K562 treated with DMSO at 1 percent for 24 hours (cell line): ENCODE measurements around the gene GCAT. TPM values are rescaled to one million over a fixed set of nuclear protein-coding genes. Genes with fewer than 3 reads are reported as not detected.

Experiments used
- total RNA-seq: library from RNA; unstranded; fragments of 300-600 nt; gene quantifications from 2 replicates; pipeline ENCODE4 v1.2.3, GENCODE V29; 2022; ENCODE audit warnings: low read depth; ENCODE audit not compliant: insufficient read depth

Gene GCAT
- total RNA-seq, result 93.3 and 95.3 TPM in 2 replicates

DNA sequence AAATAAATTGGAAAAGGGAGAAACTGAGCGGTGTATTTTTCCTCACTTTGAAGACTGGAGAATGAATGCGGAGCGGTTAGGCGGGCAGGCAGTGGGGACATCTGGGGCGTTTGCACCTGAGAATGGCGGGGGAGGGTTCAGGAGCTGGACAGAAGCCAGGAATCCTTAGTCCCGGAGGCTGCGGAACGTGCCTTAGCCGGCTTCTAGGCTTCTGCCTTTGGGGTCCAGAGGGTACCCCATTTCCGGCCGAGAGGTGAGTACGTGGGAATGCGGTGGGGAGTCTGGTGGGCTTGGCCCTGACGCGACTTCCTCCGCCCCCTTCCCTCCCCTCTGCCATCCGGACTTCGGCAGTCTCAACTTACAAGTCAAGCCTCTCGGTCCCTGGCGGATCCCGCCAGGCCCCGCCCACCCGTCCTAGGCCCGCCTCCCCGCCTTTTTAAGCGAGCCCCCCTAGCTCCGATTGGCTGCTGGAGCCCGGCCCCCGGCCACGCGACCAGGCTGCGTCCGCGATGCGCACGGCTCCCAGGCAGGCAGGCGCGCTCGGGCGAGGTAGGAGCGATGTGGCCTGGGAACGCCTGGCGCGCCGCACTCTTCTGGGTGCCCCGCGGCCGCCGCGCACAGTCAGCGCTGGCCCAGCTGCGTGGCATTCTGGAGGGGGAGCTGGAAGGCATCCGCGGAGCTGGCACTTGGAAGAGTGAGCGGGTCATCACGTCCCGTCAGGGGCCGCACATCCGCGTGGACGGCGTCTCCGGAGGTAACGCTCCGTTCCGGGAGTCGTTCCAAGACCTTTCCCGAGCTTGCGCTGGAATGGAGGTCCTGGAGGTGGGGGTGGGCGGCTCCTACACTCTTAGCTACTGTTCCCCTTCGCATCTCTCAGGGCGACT, at the start of gene GCAT:
GCAT (plus strand) TSS at position 525 of the 884 bp plus-strand sequence; CDS start at position 559, 34 bp downstream.

GRCh38 chr22:37823134-37823985, 15.6 kb downstream of the GCAT start, which contains the start of gene GALR3:
Gene GALR3 (plus strand): TSS chr22:37823382. CDS start chr22:37823407, 25 bp downstream.

DNA sequence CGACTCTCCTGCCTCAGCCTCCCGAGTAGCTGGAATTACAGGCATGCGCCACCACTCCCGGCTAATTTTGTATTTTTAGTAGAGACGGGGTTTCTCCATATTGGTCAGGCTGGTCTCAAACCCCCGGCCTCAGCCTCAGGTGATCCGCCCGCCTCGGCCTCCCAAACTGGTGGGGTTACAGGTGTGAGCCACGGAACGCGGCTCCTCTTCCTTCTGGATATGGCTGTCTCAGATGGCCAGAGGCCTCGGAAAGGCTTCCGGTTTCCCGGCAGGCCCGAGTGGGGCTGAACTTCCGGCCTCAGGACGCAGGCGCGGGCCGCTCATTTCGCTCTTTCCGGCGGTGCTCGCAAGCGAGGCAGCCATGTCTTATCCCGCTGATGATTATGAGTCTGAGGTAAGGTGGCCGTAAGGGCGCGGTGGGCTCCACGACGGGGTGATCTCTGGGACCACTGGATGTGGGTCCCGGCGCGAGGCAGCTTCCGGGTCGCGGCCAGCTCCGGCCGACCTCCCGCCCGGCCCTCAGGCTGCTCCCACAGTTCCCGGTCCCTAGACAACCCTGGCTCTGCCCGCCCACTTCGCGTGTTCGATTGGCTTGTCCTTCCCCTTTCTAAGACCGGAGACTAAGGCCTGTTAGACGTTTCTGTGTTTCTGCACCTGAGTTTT, 41.5 kb downstream of the GCAT start, which contains the start of gene EIF3L:
EIF3L (plus strand) TSS at position 331 of the 663 bp plus-strand sequence; CDS start at position 362, 31 bp downstream.

Other genes with a start within 250 kb of the GCAT start
- 29.1 and 33.3 TPM in 2 replicates for gene CDC42EP1, start 247.5 kb upstream of the GCAT start, total RNA-seq
- gene LGALS2, start 227.8 kb upstream of the GCAT start, total RNA-seq, result not detected in 2 replicates
- 36.8 and 41.6 TPM in 2 replicates for gene GGA1, start 199.1 kb upstream of the GCAT start, total RNA-seq
- gene SH3BP1, start 168.3 kb upstream of the GCAT start, total RNA-seq, result 30.0 and 31.3 TPM in 2 replicates
- 59.5 and 72.3 TPM in 2 replicates for gene PDXP, start 149.2 kb upstream of the GCAT start, total RNA-seq
- gene LGALS1, start 132.3 kb upstream of the GCAT start, total RNA-seq, result 1,179 and 1,308 TPM in 2 replicates
- gene NOL12, start 121.6 kb upstream of the GCAT start, total RNA-seq, result 14.4 and 19.1 TPM in 2 replicates
- 22.3 and 27.2 TPM in 2 replicates for gene TRIOBP, start 110.9 kb upstream of the GCAT start, total RNA-seq
- 0.72 and 1.6 TPM in 2 replicates for gene GALR3, start 15.4 kb downstream of the GCAT start, total RNA-seq
- 80.4 and 84.6 TPM in 2 replicates for gene ANKRD54, start 36.4 kb downstream of the GCAT start, total RNA-seq
- gene EIF3L, start 41.5 kb downstream of the GCAT start, total RNA-seq, result 547 and 552 TPM in 2 replicates
- 29.1 and 29.6 TPM in 2 replicates for gene MICALL1, start 98.4 kb downstream of the GCAT start, total RNA-seq
- 0.58 and 1.1 TPM in 2 replicates for gene C22orf23, start 145.7 kb downstream of the GCAT start, total RNA-seq
- 102 and 114 TPM in 2 replicates for gene POLR2F, start 145.8 kb downstream of the GCAT start, total RNA-seq
- not detected in 2 replicates for gene SOX10, start 176.6 kb downstream of the GCAT start, total RNA-seq
- 17.9 and 18.7 TPM in 2 replicates for gene PICK1, start 249.5 kb downstream of the GCAT start, total RNA-seq